HG03045 (cell line): Measurements from ENCODE around the gene ERVMER34-1.

Source experiments
- ATAC-seq: cut with Tn5 transposase; IDR thresholded peaks from one replicate; pipeline ENCODE4 v1.9.1; 2021; ENCODE audit warnings: mild to moderate bottlenecking, moderate library complexity; ENCODE audit not compliant: unreplicated experiment

The ERVMER34-1 gene, protein sequence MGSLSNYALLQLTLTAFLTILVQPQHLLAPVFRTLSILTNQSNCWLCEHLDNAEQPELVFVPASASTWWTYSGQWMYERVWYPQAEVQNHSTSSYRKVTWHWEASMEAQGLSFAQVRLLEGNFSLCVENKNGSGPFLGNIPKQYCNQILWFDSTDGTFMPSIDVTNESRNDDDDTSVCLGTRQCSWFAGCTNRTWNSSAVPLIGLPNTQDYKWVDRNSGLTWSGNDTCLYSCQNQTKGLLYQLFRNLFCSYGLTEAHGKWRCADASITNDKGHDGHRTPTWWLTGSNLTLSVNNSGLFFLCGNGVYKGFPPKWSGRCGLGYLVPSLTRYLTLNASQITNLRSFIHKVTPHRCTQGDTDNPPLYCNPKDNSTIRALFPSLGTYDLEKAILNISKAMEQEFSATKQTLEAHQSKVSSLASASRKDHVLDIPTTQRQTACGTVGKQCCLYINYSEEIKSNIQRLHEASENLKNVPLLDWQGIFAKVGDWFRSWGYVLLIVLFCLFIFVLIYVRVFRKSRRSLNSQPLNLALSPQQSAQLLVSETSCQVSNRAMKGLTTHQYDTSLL

DNA sequence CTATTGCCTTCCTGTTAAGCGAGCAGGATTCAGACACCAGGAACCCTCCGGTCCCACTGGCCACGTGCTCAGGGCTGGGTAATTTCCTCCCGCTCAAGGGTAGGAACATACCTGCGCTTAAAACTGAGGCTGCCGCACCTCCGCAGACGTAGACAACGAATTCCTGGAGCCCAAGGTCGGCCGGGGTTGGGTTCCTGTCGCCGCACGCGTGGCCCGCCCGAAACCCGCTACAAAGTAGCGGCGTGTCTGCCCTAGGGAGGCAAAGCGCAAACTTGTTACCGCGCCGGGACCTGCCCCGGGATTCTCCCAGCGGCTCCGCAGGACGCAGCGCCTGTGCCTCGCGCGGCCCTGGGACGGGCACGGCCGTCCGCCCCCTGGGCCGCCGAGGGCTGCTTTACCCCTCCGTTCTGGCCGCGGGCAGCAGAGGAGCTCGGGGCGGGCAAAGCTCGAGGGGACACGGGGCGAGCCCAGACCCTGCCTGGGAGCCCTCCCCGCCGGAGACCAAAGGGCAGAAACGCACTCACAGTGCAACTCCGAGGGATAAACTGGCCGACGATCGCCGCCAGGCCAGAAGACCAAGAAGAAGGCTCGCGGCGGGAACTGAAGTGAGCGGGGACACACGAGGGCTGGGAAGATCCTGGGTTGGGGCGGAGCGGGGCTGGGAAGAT lies at the start of gene ERVMER34-1:
Gene ERVMER34-1 (minus strand): TSS at position 607 of the 668 bp plus-strand sequence. CDS start 5,905 bp downstream, outside the sequence.
- ATAC-seq = no peak

DNA sequence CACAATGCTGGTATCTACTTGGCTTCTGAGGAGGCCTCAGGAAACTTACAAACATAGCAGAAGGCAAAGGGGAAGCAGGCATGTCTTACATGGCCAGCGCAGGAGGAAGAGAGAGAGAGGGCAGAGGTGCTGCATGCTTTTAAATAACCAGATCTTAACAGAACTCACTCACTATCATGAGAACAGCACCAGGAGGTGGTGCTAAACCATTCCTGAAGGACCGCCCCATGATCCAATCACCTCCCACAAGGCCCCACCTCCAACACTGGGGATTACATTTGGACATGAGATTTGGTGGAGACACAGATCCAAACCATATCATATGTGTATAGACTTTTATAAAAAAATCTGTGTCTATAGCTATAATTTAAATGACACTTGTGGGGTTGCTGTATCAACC lies 48.6 kb upstream of the ERVMER34-1 start:
- ATAC-seq = no peak

DNA sequence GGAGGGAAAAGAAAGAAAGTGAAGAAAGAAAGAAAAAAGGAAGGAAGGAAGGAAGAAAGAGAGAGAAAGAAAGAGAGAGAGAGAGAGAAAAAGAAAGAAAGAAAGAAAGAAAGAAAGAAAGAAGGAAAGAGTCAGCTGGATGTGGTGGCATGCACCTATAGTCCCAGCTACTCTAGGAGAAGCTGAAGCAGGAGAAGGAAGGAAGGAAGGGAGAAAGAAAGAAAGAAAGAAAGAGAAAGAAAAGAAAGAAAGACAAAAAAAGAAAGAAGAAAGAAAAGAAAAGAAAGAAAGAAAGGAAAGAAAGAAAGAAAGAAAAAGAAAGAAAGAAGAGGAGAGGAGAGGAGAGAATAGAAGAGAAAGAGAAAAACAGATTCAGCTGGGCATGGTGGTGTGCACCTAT lies 44.3 kb upstream of the ERVMER34-1 start:
- ATAC-seq = no peak

DNA sequence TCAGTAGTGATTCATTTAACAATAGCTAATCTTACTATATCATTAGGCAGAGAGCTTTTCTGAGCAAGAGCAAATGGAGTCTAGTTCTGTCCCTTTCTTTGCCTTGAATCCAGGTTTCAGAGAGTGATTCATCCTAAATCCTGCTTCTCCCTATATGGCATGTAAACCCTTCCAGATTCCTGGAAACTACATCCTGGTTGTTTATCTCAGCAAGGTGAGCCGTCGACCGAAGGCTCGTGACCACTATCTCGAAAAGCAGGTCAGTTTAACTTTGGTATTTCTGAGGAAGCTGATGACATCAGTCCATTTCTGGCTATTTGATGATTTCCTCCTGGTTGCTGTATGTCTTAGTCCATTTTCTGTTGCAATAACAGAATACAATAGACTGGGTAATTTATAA lies 40.7 kb upstream of the ERVMER34-1 start:
- no peak for ATAC-seq

DNA sequence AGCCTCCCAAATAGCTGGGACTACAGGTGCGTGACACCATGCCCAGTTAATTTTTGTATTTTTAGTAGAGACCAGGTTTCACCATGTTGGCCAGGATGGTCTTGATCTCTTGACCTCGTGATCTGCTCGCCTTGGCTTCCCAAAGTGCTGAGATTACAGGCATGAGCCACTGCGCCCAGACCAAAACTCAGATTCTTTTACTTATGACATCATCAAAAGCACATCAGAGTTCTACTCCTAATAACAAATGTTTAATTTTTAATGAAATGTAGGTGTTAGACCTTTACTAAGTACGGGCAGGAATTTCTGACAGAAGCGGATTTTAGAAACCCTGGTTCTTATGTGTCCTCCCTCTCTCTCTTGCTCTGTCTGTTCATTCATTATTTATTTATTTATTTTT lies 38.5 kb upstream of the ERVMER34-1 start:
- ATAC-seq = no peak

DNA sequence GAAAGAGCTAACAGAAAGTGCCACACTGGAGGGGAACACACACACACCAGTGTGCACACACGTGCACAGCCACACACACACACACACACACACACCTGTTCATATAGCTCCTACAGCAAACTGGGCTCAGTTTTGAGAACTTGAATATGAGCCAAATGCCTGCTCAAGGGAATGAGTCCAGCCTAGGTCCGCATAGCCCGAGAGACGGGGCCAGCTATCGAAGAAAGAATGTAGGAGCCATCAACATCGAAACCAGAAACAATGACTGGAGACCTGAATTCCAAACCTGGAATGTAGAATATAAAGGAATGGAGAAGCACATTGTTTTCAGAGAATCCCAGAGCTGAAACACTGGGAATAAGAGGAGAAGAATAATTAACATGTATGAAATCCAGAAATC lies 37.6 kb upstream of the ERVMER34-1 start:
- no peak for ATAC-seq

DNA sequence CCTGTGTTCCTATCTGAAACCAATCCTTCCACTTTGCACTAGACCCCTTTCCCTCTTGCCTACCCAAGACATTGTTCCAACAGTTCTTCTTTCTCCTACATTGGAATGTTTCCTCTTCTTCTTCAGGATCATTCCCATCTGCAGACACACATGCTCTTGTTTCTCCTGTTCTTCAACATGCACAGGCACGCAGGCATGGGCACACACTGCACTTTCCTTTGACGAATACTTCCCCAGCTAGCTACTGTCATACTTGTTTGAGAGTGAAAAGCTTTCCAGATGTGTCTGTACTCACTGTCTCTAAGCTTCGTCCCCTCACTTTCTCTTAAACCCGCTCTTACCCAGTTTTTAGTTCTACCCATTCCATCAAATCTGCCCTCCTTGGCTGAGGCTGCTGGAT lies 31.8 kb upstream of the ERVMER34-1 start:
- ATAC-seq = no peak

DNA sequence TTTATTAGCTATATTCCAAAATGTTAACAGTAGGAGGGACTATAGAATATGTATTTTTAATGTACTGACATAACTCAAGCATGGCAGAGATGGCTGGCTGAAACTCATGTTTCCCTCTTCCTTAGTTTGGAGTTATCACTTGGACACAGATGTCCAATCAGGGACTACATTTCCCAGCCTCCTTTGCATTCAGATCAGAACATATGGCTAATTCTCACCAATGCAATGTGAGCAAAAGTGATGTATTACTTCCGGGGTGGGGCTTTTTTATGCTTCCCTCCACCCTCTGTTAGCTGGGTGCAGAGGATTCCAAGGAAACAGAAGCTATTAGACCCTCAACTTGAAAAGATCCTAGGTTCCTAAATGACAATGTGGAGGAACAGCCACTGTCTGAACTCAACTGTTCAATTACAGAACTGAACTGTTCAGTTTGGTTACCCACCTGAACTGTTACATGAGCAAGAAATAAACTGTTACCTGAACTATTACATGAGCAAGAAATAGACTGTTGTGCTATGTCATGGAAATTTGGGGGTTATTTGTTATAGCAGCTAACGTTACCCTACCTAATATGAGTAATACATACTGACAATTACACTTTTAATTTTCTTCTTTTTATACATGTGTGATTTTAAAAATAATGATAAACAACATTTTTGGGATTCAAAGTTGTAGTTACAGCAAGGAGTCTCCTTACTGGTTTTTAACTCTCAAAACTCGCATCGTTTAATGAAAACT lies 29.6 kb upstream of the ERVMER34-1 start:
- ATAC-seq = no peak

DNA sequence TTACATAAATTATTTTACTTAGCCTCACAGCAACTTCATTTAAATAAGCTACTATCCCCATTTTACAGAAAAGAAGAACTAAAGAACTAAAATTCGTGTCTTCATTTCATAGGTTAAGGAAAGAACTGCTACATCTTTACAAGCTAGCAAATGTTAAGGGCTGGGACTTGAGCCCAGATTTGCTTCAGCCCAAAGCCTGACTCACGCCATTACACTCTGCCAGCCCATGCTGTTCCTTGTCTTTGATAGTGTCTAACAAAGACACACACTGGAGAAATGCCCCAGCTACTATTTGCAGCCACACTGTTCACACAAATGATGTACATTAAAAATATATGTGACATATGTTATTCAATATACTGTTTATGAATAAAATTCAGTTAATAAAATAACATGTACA lies 29.0 kb upstream of the ERVMER34-1 start:
- ATAC-seq = no peak

DNA sequence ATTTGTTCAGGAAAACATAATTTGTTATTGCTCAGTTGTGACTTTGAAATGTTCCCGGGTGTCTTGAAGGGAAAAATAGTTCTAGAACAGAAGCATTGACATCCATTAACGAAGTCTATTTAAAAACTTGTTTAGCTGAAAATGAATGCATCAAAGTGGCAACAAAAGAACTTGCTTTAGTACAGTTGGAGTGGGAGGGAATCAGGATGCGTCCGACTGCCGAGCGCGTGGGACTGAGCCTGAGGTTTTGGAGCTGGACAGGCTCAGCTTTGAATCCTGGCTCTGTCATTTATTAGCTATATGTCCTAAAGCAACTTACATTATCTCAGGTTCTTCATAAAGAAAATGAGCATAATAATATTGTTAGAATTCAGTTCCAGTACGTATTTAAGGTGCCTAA lies 9.0 kb upstream of the ERVMER34-1 start:
- no peak for ATAC-seq

DNA sequence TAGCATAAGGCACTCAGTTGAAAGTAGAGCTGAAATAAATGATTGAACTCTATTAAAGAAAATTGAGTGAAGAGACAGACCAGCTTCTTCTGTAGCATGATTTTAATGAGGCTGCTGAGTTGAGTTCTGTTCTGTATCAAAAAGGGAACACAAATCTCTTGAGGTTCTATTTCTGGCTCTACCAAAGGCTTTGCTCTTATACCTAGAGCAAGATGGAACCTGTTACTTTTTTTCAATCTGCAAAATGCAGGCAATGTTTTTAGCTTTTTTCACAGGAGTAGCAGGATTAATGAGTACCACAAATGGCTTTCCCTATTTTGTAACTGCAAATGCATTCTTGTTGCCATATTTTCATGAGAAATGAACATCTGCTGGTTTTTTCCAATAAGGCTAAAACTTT lies 4.2 kb upstream of the ERVMER34-1 start:
- ATAC-seq = no peak

DNA sequence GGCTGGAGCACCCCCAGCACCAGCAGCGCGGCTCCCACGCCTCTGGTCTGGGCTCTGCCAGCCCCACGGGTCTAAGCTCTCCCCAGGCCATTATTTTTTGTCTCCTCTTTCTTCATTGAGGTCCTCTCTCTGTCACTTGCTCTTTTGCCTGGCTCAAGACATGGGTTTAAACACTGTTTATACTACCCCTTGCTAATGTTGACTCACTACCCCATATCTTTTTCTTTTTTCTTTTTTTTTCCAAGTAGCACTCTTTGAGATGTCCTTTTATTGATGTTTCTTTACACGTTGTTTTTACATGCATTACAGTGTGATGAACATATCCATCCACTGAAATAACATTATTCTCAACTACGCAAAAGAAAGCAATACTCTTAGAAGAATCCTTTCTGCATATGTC lies 1.7 kb upstream of the ERVMER34-1 start:
- no peak for ATAC-seq

DNA sequence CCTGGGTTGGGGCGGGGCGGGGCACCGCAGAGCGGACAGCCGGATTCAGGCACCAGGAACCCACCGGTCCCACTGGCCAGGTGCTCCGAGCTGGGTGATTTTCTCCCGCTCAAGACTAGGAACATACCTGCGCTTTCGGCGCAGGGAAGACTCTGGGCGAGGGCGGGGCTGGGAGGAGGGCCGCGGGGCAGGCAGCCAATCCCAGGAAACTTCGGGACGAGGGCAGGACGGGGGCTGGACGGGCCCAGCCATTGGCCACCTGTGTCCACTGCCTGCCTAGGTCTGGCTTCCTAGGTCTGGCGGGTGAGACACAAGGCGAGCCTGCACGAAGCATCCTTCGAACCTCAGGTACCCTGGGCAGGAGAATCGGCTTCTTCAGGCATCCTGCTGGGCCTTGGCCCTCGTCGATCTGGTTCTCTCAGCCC lies 274 bp upstream of the ERVMER34-1 start:
- no peak for ATAC-seq

DNA sequence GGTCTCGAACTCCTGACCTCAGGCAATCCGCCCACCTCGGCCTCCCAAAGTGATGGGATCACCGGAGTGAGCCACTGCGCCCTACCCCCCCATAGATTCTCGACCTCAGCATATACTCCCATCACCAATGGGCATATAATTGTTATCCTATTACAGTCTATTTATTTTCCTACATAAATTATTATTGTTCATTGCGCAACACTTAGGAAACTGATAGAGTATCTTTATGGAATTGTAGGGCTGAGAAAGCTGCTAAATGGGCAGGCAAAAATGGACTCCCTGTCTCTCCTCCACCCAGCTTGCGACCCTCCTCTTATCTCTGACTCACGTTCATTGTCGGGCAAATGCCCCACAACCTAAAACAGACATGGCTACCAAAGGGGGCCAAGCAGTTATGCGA lies 1.0 kb downstream of the ERVMER34-1 start:
- ATAC-seq = no peak

DNA sequence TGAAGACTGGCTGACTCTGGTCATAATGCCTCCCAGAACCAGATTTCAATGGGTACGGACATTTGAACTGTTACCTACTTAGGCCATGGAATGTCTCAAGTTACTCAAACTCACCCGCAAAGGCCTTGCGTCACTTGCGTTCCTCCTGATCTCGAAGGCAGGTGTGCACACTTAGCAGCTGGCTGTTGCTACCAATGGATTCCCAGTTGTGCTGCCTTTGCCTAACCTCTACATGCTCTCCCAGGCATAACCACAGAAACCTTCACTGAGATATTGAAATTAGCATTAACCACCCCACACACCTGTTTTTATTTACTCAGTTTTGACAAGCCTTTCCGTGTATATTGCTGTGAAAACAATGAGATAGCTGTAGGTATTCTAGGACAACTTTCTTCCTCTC lies 2.8 kb downstream of the ERVMER34-1 start:
- ATAC-seq = no peak

DNA sequence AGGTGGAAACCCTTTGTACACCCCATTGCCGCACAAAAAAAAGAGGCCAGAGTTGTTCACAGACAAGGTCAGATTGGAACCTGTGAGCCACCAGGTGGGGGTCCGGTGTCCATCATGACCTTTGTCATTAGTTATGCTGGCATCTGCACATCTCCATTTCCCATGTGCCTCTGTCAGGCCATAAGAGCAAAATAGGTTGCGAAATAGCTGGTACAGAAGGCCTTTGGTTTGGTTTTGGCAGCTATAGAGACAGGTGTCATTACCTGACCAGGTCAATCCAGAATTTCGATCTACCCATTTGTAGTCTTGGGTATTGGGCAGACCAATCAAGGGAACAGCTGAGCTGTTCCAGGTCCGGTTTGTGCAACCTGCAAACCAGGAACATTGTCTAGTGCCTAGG lies 6.6 kb downstream of the ERVMER34-1 start:
- ATAC-seq = no peak

DNA sequence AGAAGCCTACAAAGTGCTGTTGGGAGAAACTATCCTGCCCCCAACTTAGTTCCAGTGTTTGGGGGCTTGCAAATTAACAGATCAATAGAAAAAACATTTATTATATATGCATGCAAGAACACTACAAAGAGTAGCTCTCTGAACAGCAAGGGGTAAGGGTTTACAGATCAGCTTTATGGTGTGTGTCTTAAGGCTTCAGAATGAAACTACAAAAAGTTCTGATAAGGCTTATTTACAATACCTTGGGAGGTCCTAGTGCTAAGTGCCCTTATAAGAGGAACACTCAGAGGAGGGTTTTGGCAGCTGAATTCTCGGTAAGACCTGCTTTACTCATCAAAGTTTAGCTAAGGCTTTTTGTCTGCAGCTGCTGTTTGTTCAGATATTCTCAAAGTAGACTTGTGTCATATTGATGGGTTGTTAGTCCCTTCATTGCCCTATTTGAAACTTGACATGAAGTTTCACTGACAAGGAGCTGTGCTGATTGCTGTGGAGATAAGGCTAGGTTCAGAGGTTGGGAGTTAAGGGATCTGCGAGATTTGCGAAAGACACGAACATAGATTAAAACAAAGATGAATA lies 7.7 kb downstream of the ERVMER34-1 start:
- no peak for ATAC-seq

DNA sequence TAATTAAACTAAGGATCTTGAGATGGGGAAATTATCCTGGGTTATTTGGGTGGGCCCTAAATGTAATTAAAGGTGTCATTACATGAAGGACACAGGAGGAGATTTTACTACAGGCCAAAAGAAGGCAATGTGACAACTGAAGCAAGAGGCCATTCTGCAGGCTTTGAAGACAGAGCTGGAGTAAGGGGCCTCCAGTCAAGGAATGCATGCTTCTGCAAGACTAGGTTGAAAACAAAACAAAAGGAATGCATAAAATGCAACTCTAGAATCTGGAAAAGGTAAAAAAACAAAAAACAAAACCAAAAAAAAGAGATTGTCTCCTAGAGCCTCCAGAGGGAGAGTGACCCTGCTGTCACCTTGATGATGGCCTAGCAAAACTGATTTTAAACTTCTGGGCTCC lies 21.6 kb downstream of the ERVMER34-1 start:
- no peak for ATAC-seq

DNA sequence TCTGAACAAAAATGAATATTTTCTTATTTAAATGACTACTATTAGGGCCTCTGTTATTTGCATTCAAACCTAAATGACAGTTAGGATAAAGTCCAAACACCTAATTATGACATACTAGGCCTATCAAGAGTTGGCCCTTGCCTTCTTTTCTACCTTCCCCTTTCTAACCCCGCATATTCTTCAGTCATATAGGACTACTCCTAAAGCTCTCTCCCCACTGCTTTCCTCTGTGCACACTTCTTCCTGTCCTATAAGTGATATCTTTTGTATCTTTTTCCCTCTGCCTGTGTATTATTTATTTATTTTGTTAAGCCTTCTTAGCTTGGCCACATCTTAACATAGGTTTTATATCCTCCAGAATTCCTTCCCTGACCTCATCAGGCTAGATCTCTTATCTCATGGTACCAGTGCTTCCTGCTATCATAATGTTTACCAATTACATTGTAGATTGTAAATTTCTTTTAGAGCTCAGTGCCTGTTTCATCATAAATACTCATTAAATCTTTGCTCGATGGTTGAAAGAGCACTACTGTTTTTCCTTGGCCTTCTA lies 22.5 kb downstream of the ERVMER34-1 start:
- ATAC-seq = no peak

DNA sequence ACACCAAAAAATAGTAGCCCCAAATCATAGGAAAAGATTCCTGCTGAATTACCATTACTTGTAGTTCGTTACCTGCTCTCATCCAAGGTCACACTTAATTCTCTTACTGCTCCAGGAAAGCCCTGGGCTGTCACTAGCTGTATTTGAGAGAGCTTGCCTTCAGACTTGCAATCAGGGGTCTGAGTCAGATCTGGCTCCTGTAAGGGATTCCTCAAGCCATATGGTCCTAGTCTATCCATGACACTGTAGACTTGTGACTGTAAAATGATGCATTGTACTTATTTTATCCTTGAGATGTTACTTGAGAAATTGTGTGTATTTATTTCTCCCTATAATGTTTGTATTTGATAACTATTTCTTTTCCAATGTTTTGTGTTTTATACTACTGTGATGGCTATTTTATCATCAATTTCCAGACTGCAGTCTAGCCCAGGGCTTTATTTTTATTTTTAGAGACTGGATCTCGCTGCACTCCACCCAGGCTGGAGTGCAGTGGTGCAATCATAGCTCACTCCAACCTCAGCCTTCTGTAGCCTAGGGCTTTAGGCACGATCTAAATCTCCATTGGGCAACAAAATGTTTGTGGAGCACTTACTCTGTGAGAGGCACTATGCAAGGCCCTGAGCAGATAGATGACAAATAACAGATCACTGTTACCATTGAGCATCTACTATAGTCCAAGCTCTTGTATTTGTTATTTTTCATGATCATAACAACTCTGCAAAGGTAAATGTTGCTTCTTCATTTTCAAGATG lies 24.2 kb downstream of the ERVMER34-1 start:
- ATAC-seq = no peak
